Hepatic stellate cell (primary cell): Measurements from ENCODE around the gene ASIC4.

Experiments used
- DNase-seq: peaks from one replicate; pipeline ENCODE4 v3.0.0; 2011; ENCODE audit warnings: low spot score

ASIC4 gene

DNA sequence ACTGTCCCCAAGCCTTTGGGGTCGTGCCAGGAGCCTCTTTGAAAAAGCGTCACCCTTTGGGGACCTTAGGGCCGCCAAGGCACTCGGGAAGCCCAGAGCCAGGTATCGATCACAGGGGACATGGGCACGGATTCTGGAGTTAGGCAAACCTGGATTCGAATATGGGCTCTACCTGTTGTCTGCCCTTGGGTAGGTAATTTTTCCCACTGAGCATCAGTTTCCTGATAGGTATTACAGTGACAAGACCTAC is 38.8 kb downstream of the ASIC4 start:
- no peak for DNase-seq

DNA sequence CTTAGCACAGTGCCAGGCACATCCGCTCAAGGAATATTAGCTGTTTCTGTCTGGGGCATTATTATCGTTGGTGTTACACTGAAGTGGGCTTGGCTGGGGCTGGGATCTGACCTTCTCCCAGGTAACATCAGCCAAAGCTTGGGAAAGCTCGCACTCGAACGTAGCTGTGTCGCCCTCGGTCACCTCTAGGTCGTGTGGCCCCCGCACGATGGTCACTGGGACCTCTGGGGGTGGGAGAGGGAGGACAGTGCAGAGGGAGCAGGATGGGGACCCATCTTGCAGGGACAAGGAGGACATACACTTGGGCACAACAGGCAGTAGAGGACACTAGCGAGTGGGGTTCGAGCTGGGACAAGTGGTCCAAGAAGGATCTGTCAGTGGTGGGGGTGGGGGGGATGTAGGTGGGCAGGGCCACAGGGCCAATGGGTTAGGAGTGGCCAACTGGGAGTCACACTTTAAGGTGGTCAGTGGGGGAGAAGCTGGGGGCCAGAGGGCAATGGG is 39.2 kb downstream of the ASIC4 start:
- no peak for DNase-seq

DNA sequence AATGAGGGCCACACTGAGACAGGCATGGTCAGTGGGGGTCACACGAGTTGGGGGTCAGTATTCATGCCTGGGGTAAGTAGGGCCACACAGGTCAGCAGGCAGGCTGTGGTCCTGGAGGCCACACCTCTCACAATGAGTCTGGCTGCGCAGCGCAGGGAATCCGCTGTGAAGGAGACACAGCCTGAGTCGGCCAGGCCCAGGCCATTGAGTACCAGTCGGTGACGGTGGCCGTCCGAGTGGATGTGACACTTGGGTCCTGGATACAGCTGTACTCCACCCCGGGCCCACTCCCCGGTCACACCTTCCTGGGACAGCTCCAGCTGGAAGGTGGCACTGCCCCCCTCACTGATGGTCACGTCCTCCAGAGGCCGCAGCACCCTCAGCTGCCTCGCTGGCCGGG is 40.1 kb downstream of the ASIC4 start:
- DNase-seq = no peak

DNA sequence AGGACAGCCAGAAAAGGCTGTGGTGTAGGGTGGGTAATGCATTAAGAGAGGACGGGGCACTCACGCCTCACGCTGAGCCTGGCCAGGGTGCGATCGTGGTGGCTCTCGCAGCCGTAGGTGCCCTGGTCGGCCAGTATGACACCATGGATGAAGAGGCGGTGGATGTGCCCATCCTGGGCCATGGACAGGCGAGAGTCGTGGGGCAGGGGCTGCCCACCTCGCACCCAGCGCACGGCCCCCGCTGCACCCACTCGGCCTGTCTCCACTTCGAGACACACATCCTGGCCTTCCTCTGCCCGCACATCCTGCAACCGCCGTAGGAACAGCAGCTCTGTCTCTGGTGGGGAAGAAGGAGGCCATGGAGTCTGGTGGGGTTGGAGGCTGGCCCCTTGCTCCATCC is 41.7 kb downstream of the ASIC4 start:
- DNase-seq = no peak

DNA sequence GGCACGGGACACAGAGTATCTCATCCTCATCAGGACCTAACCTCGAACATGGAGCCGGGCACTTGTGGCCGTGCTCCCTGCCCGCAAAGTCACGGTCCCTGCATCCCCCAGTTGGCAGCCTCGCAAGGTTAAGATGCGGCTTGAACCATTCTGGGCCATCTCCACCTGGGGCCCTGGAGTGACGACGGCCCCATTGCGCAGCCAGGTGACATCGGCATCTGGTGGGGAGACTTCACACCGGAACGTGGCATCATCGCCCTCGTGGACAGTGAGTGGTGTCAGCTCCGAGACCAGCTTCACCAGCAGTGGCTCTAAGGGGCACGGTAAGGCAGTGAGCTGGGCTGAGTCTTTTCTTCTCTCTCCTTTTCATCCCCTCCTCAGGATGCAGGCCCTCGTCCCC is 42.1 kb downstream of the ASIC4 start:
- DNase-seq = no peak

DNA sequence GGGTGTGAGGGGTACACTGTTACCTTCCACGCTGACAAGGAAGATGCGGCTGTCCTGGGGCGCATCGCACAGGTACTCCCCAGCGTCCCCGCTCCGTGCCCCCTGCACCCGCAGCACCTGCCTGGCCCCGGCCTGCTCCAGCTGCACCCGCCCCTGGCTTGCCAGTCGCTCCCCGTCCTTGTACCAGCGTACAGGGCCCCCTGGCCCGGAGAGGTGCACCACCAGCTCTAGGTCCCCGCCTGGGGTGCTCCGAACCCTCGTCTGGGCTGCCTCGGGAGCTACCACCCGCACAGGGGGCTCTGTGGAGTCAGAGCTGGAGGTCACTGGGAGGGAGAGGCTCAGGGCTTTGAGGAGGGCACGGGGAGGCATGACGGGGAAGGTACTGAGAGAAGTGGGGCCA is 43.0 kb downstream of the ASIC4 start:
- no peak for DNase-seq

DNA sequence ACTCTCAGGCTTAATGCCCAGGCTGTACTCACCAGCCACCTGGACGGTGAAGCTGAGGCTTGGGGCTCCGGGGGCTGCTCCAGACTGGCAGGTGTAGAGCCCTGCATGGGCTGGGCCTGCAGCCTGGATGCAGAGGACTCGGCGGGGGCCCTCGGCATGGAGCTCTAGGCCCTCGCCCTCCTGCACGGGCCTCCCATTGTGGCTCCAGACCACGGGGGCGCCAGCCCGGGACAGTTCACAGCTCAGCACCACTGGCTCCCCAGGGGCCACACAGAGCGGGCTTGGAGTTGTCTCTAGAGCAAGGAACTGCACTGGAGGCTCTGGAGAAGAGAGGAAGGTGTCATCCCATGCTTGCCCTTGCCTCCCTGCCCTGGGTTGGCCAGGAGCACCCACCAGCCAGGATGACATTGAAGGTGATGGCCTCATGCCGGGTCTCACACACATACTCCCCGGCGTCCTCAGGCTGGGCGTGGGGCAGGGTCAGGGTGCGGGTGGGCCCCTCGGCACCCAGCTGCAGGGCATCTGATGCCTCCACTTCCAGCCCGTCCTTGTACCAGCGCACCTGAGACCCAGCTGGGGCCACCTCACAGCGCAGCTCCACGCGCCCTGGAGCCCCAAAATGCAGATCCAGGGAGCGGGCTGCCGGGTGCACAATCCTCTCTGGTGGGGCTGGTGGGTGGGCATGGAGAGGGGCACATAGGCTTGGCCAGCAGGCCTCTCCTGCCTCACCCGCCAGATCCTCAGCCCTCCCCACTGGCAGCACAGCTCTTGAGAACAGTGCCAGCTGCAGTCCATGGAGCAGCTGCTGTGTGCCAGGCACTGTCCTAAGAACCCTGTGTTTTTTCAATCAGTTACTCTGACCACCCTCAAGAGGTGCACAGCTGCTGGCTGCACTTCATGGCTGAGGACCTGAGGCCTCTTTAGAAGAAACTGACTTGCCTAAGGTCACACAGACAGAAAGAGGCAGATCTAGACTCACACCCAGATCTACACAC is 43.8 kb downstream of the ASIC4 start:
- no peak for DNase-seq

DNA sequence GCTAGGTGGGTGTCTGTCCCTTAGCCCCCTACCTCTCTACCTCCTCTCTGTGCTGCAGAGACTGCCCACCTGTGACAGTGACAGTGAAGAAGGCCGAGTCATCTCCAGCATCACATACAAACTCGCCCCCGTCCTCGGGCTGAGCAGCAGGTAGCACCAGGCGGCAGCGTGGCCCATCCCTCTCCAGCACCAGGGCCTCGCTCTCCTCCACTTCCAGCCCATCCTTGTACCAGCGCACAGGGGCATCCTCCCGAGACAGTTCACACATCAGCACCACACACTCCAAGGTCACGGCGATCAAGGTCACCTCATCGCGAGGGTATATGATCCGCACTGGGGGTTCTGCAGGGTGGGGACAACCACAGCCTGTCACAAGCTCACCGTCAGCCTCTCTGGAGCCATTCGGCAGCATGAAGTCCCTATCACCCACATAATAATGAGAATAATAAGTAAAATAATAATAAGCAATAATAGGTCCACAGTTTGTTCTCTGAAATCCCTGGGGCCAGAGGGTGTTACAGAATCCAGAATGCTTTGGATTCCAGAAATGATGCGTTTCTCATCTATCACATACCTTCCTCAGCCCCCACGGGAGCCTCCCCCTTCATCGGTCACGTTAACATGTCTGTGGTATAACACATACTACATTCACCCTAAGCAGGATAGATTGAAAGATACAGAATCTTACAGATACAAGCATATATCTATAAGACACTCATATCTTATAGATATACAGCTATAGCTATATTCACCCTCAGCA is 45.1 kb downstream of the ASIC4 start:
- no peak for DNase-seq

DNA sequence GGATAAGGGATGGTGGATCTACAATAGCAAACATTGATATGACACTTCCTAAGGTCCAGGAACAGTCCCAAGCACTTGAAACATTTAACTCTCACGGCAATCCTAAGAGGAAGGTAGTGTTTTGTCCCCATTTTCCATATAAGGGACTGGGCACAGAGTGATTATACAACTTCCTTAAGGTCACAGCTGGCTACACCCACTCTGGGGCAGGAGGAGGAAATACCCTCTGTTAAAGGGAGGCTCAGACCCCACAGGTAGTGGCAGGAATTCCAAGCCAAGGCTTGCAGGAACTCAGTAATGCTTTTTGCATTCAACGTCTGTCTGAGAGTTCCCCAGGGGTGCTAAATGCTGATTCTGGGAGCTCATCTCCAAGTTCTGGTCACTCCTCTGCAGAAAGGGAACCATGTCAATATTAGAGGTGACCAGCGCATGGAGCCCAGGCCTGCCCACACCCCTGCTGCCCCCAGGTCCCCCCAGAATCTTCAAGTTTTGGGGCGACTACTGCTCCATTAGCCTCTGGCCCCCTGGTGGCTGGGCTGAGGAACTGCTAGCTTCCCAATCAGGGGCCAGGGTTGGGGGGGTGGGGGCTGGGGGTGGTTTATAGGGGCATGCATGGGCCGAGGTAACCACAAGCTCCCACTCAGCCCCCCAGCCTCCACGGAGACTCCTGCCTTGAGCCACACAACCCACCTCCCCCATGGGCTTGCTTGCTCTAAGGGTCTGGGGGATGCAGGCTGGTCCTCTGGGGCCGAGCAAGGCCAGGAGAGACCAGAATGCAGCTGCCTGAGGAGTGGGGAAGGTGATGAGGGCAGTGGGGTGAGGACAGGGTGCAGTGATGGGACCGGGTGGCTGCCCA is 46.0 kb downstream of the ASIC4 start:
- peak; percentile 59 for DNase-seq

DNA sequence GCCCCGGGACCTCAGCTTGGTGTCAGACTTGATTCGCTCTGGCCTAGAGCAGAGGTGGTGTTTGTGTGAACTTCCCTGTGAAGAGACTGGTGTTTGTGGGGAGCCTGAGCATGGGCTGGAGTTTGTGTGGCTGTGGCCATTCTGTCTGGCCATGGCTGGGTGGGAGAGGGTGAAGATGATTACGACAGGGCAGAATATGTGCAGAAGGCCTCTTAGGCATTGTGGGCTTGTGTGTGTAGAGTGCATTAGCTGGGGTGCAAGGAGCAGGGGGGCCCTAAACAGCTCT is 46.6 kb downstream of the ASIC4 start:
- DNase-seq = no peak

DNA sequence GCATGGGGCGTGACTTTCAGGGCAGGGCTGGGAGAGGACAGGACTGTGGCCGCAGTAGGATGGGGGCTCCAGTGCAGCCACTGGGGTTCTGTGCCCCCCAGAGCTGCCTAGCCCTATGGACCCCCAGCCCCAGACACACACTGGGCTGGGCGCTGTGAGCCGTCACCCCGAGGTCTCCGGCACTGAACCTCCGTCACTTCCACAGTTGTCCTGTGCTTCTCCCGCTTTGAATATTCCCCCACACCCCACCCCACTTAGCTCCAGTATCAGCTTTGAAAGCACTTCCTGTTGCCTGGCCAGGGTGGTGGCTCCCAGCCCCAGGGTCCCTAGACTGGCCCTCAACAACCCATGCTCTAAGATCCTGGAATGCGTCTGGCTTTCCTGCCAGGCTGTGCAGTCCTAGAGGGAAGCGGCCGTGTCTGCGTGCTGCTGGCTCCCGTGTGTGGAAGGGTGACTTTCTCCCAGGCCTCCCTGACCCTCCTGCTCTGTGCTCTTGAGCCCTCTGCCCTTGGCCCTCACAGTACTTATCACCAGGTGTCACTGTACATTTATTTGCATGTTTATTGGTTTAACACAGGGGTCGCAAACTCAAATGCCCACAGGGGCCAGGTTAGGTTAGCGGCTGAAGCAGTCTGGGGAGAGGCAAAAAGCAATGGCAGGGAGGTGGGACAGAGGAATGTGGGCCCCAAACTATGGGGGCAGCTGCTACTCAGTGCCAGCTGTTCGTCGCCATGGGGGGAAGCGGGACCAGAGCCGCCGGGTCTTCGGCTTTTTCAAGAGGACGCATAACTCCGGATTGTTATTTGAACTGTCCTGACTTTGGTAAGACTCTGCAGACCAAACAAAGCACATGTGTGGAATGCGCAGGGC is 47.1 kb downstream of the ASIC4 start:
- DNase-seq = no peak

DNA sequence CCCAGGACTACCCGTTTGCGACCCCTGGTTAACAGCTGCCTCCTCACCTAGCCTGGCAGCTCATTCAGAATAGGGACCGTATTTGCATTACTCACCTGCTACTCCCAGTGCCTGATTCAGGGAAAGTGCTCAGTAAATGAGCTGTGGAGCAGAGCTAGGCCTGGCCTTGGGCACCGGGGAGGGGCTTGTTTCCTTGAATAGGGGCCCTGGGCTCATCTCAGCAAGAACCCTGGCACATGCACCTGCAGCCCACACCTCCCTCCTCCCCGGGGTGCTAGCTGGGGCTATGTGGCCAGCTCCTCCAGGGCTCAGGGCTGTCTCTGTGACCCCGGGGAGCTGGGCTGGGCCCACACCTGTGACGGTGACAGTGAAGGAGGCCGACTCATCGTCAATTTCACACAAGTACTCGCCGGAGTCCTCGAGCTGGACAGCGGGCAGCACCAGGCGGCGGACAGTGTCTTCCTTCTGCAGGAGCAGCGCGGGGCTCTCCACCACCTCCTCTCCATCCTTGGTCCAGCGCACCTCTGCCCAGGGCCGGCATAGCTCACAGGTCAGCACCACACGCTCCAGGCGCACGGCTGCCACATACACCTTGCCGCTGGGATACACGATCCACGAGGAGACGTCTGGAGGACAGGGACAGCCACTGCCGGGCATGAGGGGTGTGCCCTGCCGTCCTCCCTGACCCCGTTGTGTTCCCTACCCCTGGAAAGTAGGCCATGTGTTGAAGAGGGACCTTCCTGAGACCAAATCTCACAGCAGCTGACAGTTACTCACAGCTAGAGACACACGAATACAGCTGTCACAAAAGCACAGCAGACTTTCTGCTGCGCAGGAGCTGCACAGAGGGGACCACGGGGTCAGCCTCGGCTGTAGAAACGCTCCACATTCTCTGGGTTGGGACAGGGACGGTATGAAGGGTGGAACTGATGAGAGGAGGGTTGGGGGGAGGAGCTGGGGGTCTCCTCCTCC is 48.1 kb downstream of the ASIC4 start:
- no peak for DNase-seq

DNA sequence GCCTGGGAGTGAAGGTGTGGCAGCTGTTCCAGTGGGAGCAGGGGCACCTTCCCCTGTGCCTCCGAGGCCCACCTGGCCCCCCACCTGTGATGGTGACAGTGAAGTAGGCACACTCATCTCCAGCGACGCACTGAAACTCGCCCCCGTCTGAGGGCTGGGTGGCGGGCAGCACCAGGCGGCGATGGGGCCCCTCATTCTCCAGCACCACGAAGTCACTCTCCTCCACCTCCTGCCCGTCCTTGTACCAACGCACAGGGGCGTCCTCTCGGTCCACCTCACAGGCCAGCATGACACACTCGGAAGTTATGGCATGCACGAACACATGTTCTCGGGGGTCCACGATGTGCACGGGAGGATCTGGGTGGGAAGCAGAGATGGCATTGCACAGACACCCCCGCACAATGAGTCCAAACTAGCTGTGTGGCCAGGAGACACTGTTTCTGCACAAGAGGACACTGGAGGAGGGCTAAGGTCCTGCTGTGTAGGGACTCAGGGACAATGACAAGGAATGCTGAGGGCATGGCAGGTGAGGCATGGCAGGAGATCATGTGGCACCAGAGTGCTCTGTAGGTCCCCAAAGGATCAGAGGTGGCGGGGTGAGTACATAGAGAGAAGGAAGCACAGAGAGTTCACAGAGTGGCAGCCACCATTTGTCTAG is 49.1 kb downstream of the ASIC4 start:
- no peak for DNase-seq

DNA sequence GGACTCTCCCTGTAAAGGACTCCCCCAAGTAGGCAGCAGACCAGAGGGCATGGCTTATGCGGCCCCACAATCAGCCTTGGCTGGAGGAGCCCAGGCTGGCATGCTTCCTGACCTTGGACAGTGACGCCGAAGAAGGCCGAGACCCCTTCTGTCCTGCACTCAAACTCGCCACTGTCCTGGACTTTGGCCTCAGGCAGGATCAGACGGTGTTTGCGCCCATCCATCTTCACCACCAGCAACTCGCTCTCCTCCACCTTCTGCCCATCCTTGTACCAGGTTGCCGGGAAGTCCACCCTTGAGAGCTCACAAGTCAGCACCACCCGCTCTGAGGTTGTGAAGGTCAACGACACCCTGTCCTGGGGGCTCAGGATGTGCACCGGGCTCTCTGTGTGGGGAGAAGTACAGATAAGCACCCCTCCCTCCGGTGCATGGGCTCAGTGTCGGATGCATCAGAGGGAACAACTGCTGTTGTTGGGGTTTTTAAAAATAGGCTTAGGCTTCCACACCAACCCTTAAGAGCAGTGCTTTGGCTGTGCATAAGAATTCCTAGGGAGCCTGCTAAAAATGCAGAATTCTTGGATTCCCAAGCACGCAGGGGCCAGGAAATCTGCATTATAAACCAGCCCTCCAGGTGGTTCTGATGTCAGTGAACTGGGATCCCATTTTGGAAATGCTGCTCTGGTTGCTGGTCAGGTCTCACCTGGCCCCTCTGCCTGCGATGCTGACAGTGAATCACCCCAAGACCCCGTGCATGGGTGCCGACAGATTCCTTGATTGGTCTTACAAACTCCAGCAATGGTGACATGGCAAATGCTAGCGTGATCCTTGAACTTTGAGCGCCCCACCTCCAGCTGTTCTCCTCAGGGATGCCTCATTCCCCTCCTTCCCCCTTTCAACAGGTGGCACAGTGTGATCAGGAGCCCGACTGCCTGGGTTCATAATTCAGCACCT is 51.1 kb downstream of the ASIC4 start:
- DNase-seq = no peak

DNA sequence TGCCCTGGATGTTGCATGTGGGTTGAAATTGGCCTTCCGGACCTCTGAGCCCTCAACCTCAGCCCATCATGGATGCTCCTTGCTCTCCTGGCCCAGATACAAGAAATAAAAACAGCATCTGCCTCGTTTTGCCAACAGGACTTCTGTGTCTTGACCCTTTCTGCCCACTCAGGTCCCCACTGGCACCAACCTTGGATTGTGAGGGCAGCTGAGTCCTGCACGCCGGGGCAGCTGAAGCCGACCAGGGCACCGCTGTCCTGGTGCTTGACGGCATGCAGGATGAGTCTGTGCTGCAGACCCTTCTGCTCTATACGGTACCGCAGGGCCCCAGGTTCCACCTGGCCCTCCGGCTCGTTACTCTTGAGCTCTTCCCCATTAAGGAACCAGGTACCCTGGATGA is 52.4 kb downstream of the ASIC4 start:
- no peak for DNase-seq

DNA sequence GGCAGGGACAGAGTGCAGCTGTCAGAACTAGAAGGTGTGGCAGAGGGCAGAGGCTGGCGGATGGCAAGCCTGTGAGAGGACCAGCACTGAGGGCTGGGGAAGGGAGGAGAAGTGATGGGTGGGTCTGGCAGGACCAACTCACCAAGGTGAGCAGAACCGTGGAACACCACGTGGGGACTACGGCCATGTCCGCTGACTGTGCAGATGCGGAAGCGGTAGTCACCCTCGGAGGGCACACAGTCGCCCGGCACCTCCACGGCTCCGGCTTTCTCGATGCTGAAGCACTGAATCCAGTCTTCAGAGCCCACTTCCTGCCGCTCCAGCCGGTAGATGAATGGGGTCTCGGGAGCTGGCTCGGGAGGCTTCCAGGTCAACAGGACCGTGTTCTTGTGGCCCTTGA is 52.8 kb downstream of the ASIC4 start:
- no peak for DNase-seq

DNA sequence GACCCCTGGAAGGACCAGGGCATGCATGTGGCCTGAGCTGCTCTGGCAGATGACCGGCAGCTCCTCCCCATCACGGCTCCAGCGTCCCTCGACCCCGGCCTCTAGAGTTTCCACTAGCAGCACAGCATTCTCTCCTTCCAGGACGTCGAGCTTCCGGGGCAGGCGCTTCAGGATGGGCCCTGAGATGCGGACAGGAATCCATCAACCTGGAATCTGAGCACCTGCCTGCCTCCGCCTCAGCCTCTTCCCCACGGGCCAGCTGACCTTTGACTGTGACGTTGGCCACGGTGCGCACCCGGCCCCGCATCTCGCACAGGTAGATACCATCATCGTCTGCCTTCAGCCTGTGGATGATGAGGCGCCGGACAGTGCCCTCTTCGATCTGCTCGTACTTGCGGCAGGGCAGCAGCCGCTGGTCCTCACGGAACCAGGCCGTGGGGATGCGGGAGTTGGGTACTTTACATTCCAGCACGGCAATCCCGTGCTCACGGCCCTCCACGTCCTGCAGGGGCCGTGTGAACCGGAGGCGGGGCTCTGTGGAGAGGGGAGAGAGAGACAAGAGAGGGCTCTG is 53.6 kb downstream of the ASIC4 start:
- DNase-seq = no peak

DNA sequence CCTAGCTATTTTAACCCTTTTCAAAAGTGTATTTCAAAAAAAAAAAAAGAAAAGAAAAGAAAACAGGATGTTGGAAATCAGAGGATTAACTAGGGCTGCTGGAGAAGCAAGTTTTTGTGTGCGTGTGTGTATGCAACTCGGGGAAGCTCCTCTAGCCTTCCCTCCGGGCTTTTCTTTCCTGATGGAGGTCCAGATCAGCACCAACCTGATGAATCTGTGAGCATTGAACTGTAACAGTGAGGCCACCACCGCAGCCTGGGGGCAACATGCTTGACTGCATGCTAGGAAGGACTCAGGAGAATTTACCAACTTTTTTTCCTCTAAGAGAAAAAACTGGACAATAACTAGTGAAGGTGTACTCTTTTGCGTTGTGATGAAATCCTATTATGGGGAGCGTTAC is 54.8 kb downstream of the ASIC4 start:
- no peak for DNase-seq
